NB4 (cell line): ENCODE data around the gene MND1.

Source experiments
- CTCF ChIP-seq: IDR thresholded peaks from one replicate; pipeline ENCODE4 v1.5.1; 2012; ENCODE audit warnings: low read depth, low read length
- POLR2A ChIP-seq: IDR thresholded peaks from 2 replicates; pipeline ENCODE4 v1.6.1; 2011; ENCODE audit warnings: mild to moderate bottlenecking; ENCODE audit not compliant: insufficient read length; ENCODE audit errors: extremely low read depth

GRCh38 chr4:153407906-153408305 lies 63.4 kb downstream of the MND1 start:
- TF ChIP-seq POLR2A (no peak), CTCF (no peak)
